NOMO-1 (cell line): ENCODE data around the gene ISCU.
A peak's percentile ranks its signal among the peaks of the same experiment; 100 is the strongest.
"Not testable (repeated sequence)": the region's sequence is repeated elsewhere in the genome, so short reads cannot be mapped to it uniquely, and the experiment has no call there.

ENCODE experiments used
- DNase-seq, 2 experiments: peaks; one replicate each; lab custom pipeline; 2025; ENCODE audit not compliant: unreplicated experiment in 2 of 2; lab: John Stamatoyannopoulos, UW

Gene ISCU

GRCh38 chr12:108616359-108616758 is 54.0 kb downstream of the ISCU start:
- no peak for DNase-seq

GRCh38 chr12:108616941-108617858 is 54.8 kb downstream of the ISCU start:
- DNase-seq, result no peak

GRCh38 chr12:108618079-108618952 is 55.9 kb downstream of the ISCU start:
- DNase-seq, result peak; percentile 56

- DNase-seq, result not testable (repeated sequence)
Observed at GRCh38 chr12:108618953-108619274, 56.5 kb downstream of the ISCU start.
